Iris pigment epithelial cell (primary cell): ENCODE measurements around the gene FLAD1.

Experiments used
- DNase-seq: peaks from one replicate; pipeline ENCODE4 v3.0.0-alpha.2; 2011; ENCODE audit warnings: low read depth

The FLAD1 gene

DNA sequence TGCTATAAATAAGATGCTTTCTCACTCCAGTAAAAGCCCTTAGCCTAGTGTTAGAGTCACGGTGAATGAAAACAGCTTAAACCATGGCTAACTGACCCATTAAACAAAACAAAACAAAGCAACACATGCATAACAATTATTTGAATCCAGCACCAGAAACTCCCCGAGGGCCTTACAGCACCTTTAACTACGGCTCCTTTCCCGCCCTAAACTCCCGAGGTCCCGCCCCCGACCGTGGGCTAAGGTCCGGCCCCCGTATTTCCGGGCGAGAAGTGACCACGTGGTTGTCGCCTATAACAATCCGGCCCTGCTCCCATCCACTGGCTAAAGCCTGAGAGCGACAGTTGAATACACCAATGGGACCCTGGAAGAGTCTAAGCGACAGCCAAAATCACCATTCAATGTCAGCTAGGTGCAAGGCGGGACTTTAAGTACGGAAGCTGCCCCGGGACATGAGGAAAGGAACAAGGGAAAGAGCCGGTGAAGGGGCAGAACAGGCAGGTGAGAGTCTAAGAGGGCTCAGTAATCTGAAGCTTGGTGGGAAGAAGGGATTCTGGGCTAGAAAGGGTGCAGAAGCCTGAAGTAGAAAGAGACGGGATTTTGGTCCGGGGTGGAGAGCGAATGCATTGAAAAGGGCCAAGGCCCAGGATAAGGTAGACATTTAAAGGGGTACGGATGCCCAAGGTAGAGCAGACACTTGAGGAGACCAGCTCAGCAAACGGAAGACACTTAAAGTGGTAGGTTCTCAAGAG lies at the start of gene FLAD1:
Gene FLAD1, plus strand, starts transcription at position 448 of the 752 bp plus-strand sequence. CDS start 351 bp downstream, outside the sequence.
- DNase-seq: peak; percentile 100

DNA sequence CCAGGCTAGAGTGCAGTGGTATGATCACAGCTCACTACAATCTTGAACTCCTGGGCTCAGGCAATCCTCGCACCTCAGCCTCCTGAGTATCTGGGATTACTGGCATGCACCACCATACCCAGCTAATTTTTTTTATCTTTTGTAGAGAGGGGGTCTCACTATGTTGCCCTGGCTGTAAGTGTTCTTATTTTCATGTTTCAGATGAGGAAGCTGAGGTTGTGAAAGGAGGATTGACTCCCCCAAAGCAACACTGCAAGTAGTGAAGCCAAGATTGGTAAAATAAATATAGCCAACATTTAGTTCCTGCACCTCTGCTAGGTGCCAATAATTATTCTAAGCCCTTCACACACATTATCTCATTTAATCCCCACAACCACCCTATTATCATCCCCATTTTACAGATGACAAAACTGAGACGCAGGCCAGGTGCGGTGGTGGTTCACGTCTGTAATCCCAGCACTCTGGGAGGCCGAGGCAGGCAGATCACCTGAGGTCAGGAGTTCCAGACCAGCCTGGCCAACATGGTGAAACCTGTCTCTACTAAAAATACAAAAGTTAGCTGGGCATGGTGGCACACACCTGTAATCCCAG lies 48.7 kb upstream of the FLAD1 start:
- no peak for DNase-seq

DNA sequence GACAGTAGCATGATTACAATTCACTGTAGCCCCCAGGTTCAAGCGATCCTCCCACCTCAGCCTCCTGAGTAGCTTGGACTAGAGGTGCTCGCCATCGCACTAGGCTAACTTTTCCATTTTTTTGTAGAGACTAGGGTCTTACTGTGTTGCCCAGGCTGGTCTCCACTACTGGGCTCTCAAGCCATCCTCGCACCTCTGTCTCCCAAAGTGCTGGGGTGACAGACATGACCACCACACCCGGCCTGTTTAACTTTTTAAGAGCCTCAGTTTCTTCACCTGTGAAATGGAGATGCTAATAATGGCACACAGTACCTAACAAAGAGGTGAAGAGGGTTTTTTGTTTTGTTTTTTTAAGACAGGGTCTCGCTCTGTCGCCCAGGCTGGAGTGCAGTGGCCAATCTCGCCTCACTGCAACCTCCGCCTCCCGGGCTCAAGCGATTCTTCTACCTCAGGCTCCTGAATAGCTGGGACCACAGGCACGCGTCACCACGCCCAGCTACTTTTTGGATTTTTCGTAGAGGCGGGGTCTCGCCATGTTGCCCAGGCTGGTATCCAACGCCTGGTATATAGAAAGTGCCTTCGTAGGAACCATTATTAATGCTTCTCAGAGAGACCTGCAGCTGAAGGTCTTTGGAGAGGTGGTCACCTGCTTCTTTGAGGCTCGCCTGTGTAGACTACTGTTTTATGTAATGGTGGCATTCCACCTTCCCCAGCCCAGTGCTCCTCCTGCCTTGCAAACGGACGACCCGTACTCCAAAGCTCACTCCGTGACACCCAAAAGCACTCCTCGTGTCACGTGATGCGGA lies 47.2 kb upstream of the FLAD1 start:
- DNase-seq: no peak

GRCh38 chr1:154936555-154937084 lies 46.5 kb upstream of the FLAD1 start, which contains the start of gene PMVK:
Gene PMVK (minus strand): TSS chr1:154936719. CDS start chr1:154936685, 34 bp downstream.
- DNase-seq: peak; percentile 97

DNA sequence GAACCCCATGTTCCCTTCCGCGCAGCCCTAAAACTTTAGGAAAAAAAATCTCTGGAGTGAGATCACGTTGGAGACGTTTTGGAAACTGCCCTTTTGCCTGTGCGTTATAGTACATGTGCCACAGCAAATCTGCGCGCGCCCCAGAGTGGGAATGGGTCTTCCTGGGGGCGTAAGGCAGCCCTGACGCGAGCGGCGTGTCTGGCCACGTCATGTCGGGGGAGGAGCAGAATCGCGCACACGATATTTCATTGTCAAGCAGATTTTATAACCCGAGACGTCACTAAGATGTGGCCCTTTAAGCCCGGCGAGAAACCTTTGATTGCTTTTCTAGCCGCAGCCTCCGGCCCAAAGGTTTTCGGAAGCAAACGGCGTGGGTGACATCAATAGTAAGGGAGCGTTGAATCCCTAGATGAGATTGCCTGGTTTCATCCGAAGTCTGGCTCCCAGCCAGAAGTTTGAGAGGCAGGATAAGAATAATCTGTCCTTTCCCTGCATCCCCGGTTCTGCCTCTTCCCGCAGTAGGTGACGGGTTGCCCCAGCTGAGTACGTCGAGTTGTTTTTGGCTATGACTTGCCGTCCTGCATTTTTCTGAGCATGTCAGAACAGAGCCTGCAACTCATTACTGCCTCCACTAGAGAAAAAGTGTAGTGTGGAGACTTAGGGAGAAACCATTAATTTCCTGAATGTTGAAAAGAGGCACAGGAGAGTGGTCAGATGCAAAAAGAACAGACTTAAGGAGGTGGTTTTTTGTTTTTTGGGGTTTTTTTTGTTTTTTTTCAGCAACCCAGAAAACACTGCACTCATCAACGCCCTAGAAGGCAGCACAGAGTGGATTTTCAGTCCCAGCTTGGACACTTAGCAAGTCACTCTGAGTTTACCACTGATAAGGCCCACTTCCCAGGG lies 45.8 kb upstream of the FLAD1 start:
- DNase-seq: peak; percentile 98

DNA sequence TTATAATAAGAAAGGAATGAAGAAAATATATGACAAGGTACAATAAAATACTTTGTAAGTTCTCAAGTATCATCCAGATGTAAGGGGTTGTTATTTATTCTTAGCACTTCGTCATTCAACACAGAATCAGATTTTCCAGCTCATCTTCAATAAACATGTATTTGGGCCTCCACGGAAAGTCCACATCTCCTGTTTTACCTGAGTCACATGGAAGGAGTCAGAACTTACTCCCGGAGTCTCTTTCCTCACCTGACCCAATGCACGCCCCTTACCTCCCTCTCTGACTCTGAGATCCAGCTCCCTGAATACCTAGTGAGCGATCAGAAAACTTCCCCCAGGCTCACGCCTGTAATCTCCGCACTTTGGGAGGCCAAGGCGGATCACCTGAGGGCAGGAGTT lies 45.2 kb upstream of the FLAD1 start:
- DNase-seq: no peak

- DNase-seq: no peak
Observed at GRCh38 chr1:154938604-154939399, 44.3 kb upstream of the FLAD1 start.

DNA sequence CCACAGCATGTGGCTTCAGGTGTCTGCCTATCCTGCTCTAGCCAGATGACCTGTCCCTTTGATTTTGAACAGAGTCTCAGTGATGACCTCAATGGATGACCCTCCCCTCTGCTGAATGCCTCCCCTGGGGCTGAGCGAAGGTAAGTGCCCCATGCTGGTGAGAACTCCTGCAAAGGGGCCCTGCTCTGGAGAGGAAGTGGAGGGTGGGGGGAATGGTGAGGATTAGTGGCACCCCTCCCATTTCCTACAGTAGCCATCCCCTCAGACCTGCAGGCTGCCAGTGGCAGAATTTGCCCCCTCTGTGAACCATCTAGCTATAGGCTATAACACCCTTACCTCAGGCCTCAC lies 43.0 kb upstream of the FLAD1 start:
- no peak for DNase-seq

DNA sequence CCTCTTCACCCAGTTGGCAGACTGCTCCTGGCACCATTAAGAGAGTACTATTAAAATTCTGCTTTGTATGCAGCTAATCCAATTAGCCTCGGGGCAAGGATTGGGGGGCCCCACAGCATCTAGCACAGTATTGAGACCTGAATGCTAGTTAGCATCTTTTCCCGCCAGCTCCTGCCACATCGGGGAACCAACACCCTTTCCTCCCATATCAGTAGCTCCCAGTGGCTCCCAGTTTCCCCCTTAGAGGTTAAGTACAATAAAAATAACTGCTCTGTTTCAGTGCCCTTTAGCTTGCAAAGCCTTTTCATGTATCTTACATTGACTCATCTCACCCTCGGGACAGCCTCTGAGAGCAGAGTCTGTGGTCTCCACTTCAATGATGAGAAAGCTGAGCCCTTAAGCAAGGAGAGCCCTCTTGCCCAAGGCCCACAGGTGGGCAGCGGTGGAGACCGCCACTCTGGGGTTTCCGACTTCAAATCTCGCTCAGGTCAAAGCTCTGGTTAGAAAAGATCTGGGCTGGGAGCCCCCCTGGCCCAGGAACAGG lies 42.4 kb upstream of the FLAD1 start:
- DNase-seq: no peak

- DNase-seq: peak; percentile 22
Observed at GRCh38 chr1:154941333-154942013, 41.7 kb upstream of the FLAD1 start.

DNA sequence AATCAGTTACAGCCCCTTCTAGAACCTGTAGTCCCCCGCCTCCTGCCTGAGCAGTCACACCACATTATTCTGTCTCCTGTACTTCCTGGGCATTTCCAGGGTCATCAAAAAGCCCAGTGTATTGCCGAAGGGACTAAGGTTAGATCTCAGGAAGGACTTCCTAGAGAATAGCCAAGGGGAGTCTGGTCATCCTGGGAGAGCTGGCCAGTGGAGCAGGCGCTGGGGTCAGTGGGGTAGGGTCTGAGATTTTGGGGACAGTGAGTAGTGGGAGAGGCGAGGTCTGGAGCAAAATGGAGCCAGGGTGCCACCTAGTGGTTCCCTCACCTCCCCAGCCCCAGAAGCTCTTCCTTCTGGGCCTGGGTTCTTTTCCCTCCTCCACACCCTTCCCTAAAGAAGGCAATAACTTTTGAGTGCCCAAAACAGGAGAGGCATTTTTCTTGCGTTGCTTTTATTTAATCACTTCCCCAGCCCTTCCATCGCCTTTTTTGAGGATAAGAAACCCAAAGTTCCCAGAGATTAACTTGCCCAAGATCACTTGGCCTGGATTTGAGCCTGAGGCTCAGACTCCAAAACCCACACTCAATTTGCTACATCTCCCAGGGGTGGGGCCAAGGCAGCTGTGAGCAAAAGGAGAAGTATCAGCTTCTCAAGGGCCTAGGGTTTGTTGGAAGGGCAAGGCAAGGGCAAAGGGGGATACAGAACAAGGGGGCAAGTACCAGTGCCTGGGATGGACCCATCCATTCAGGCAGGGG lies 39.3 kb upstream of the FLAD1 start:
- DNase-seq: peak; percentile 21

- DNase-seq: no peak
Observed at GRCh38 chr1:154944401-154945159, 38.6 kb upstream of the FLAD1 start.

DNA sequence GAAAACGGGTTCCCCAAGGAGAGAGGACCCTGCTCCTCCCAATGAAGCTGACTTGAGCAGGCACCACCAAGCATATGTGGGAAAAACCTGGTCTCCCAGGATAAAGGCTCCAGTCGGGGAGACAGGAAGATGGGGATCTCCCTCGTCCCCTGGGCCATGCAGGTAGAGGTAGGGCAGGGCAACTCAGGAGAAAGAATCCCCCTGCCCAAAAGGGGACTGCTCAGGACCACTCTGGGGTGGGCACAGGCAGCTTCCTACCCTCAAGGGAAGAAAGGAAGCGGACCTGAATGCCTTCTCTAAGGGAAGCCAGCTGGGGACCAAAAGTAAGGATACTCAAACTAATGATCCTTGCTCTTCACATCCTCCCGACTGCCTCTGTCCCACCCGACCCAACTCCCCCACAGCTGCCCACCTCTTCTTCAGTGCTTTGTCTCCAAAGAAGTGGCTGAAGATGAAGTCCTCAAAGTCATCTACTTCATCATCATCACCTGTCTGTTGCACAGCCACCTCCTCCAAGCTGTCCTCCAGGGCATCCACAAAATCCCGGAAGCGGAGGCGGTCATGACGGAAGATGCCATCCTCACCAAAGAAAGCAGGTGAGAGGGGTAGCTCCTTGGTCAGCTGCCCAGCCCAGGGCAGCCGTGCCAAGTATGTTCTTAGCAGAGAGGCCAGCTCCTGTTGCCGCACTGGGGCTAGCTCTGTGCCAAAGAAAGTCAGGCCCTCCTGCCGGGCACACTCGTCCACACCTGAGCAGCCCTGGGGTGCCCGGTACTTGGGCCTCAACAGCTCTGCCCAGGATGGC lies 37.8 kb upstream of the FLAD1 start:
- no peak for DNase-seq

DNA sequence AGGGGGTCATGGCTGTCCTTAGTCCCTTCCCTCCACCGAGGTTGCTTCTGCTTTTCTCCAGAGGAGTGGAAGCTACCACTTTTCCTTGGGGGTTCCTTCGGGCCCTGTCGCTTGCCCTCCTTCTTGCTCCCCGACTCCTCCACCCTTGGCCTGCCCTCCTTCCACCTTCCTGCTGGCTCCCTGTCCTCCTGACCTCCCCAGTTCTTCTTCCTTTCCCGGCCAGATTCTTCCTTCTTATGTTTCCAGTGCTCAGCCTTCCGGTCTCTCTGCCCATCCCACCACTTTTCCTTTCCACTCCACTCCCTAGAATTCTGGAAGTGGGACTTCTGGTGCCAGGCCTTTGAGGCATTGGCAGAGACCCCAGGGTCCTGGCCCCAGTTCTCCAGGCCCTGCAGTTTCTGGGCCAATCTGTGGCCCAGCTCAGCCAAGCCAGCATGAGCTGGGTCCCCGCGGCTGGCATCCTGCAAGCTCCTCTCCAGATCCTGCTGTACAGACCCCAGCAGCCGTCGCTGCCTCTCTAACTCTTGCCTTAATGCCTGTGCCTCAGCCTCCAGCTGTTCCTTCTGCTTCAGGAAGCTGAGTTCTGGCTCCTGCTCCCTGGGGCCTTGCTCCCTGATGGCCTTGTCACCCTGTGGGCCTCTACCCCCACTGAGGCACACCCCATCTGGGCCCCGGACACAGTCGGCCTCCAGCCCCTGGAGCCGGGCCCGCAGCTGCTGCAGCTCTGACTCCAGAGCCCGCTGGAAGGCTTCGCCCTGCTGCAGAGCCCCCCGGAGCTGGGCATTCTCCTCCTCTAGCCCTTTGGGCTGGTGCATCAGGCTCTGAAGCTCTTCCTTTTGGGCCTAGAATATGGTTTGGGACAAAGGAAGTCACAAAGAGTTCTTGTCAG lies 36.9 kb upstream of the FLAD1 start:
- DNase-seq: no peak

DNA sequence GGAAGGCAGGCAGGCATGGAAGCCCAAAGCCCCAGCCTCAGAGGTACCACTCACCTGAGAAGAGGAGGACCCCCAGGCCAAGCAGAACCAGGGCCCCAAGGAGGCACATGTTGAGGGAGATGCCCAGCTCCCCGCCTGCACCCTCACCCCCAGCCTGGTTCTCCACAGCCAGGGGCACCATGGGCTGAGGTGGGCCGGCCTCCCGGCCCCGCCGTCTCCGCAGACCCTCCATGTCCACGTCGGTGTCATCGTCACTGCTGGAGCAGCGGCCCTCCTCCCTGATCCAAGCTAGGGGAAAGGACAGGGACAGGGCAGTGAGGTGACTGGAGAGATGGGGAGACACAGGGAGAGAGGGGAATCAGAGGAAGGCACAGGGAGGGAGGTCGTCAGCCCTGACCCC lies 35.1 kb upstream of the FLAD1 start:
- no peak for DNase-seq

GRCh38 chr1:154951901-154952657 lies 31.1 kb upstream of the FLAD1 start:
- DNase-seq: no peak
